Upper lobe of left lung (tissue), 4 donors: ENCODE measurements around the gene EPO.

ENCODE experiments used
- POLR2AphosphoS5 ChIP-seq, 2 donors: sonication (generic); formaldehyde crosslinking; IDR thresholded peaks; one replicate each; pipeline ENCODE4 v1.5.1; 2017; ENCODE audit warnings: antibody characterized with exemption in 2 of 2
- TF ChIP-seq, protein P1 (sequence below), 6 experiments: fragments of 450-650 bp in 4 of 6; fragments of 200-600 bp in 2 of 6; sonication (generic) in 2 of 6; IDR thresholded peaks; one replicate each; pipeline ENCODE4 v1.5.1; 2016 to 2019; ENCODE audit warnings: antibody characterized with exemption in 6 of 6

DNA sequence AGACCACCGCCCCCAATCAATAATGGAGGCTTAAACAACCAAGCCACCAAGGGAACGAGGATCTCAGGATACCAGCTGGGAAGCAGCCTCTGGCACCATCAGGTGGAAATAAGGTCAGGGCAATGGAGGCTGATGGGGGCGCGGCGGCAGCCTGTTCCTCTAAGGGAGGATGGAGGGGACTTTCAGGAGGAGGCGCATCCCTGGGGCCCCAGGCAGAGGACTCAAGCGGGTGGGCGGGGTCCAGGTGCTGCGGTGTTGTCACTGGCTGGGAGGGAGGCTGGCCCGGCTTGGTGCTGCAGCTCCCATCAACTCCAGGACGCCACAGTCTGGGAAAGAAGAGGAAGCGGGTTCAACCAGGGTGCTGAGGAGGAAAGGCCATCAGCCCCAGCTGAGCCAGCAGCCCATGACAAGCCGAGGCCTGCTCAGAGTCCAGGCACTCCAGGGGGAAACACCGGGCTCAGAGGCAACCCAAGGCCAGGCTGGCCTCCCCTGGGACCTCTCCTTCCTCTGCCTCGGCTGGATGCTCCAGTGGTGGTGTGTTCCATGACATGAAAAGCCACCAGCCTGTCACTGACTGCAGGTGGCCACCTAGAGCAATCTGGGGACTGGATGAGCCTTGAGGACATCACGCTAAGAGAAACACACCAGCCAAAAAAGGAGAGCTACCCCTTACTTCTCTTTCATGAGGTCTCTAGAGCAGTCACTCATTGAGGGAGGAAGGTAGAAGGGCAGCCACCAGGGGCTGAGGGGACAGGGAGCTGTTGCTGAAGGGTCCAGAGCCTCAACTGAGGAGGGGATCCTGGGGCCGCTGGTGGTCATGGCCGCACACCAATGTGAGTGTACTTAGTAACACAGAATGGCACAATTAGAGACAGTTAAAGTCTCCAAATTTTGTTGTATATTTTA is 30.8 kb upstream of the EPO start:
- TF ChIP-seq, protein P1, sequence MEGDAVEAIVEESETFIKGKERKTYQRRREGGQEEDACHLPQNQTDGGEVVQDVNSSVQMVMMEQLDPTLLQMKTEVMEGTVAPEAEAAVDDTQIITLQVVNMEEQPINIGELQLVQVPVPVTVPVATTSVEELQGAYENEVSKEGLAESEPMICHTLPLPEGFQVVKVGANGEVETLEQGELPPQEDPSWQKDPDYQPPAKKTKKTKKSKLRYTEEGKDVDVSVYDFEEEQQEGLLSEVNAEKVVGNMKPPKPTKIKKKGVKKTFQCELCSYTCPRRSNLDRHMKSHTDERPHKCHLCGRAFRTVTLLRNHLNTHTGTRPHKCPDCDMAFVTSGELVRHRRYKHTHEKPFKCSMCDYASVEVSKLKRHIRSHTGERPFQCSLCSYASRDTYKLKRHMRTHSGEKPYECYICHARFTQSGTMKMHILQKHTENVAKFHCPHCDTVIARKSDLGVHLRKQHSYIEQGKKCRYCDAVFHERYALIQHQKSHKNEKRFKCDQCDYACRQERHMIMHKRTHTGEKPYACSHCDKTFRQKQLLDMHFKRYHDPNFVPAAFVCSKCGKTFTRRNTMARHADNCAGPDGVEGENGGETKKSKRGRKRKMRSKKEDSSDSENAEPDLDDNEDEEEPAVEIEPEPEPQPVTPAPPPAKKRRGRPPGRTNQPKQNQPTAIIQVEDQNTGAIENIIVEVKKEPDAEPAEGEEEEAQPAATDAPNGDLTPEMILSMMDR (IDR thresholded peaks at IDR 0.05), result no peak
- no peak for TF ChIP-seq POLR2AphosphoS5 (IDR thresholded peaks at IDR 0.05)
